22Rv1 (cell line): ENCODE measurements around the gene ZNF837.

ENCODE experiments used
- CTCF ChIP-seq: fragments of 450-650 bp; IDR thresholded peaks from 2 replicates; pipeline ENCODE4 v1.5.1; 2017; ENCODE audit warnings: mild to moderate bottlenecking
- ZFX ChIP-seq: fragments of 450-650 bp; IDR thresholded peaks from 2 replicates; pipeline ENCODE4 v1.6.1; 2017; ENCODE audit warnings: antibody characterized with exemption, borderline replicate concordance

DNA sequence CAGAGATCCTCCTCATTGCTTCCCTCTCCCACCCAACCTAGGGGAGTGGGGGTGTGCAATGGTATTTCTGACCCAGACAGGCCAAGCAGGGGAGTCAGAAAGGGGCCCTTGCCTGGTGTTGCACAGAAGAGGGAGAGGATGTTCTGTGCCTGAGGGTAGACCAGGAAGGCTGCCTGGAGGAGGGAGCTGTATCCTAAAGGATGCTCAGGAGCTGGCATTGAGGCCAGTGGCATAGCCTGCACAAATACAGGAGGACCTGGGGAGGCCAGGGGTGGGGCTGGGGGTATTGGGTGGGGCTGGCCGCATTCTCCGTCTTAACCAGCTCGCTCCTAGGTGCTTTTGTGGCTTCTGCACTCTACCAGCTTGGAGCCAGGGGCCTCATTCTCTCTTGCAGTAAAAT lies 19.1 kb upstream of the ZNF837 start:
- TF ChIP-seq CTCF, result no peak
- TF ChIP-seq ZFX, result no peak
